OCI-LY3 (cell line): ENCODE data around the gene GNAZ.

Experiments
- H2AFZ ChIP-seq: fragments of 200-600, 300-600 bp; shearing (Covaris generic); 2 replicates; pipeline ENCODE4 v1.6.0; 2014; ENCODE audit warnings: antibody characterized with exemption, low read depth, low read length
- H3K27ac ChIP-seq: fragments of 200-600, 300-600 bp; sonication (generic); 2 replicates; pipeline ENCODE4 v1.5.1; 2014; ENCODE audit warnings: mild to moderate bottlenecking, low read length, moderate library complexity, mixed read lengths
- H3K27me3 ChIP-seq: fragments of 200-600, 300-600 bp; sonication (generic); 2 replicates; pipeline ENCODE4 v1.6.1; 2014; ENCODE audit warnings: low read depth, low read length, mixed read lengths
- H3K36me3 ChIP-seq: fragments of 200-600, 300-600 bp; sonication (generic); replicated peaks from 2 replicates; pipeline ENCODE3; 2014; ENCODE audit warnings: low read depth, low read length, mixed read lengths
- H3K4me1 ChIP-seq: fragments of 300-600, 200-600 bp; sonication (generic); 2 replicates; pipeline ENCODE4 v1.6.1; 2014; ENCODE audit warnings: low read length, mixed read lengths
- H3K4me2 ChIP-seq: fragments of 200-600, 300-600 bp; sonication (generic); 2 replicates; pipeline ENCODE4 v1.6.1; 2014; ENCODE audit warnings: low read length, mixed read lengths
- H3K4me3 ChIP-seq: fragments of 300-600, 200-600 bp; sonication (generic); 2 replicates; pipeline ENCODE4 v1.5.1; 2014; ENCODE audit warnings: antibody characterized with exemption, mild to moderate bottlenecking, low read length, moderate library complexity
- H3K79me2 ChIP-seq: fragments of 300-600, 200-600 bp; shearing (Covaris generic); 2 replicates; pipeline ENCODE4 v1.6.1; 2014; ENCODE audit warnings: mild to moderate bottlenecking, low read length, mixed read lengths
- H3K9ac ChIP-seq: fragments of 300-600, 200-600 bp; shearing (Covaris generic); 2 replicates; pipeline ENCODE4 v1.6.0; 2014; ENCODE audit warnings: mild to moderate bottlenecking, low read length, moderate library complexity
- H3K9me3 ChIP-seq: fragments of 200-600, 300-600 bp; shearing (Covaris generic); 2 replicates; pipeline ENCODE4 v1.6.1; 2014; ENCODE audit warnings: low read length, mixed read lengths; ENCODE audit not compliant: insufficient read depth
- H4K20me1 ChIP-seq: fragments of 200-600, 300-600 bp; sonication (generic); 2 replicates; pipeline ENCODE4 v1.6.1; 2016; ENCODE audit warnings: low read length, mixed read lengths; ENCODE audit not compliant: insufficient read depth
- CTCF ChIP-seq: fragments of 200-600, 300-600 bp; sonication (generic); IDR thresholded peaks from 2 replicates; pipeline ENCODE4 v1.5.1; 2014; ENCODE audit warnings: antibody characterized with exemption, low read length, low read depth
- EZH2phosphoT487 ChIP-seq: fragments of 200-600 bp; shearing (Covaris generic); IDR thresholded peaks from 2 replicates; pipeline ENCODE4 v1.6.1; 2018; ENCODE audit warnings: antibody characterized with exemption, mixed run types, low read depth

The GNAZ gene

GRCh38 chr22:23100124-23100801 lies 29.9 kb downstream of the GNAZ start:
- Histone ChIP-seq H3K9ac (no peak overlapping the region), H3K27ac (no peak overlapping the region), H3K4me1 (no peaks in the 10 kb centered on the region), H3K4me2 (no peak overlapping the region), H3K4me3 (no peak overlapping the region), H3K27me3 (no peaks in the 10 kb centered on the region), H2AFZ (no peak overlapping the region), H3K79me2 (peaks cover 54% of the 10 kb centered on the region), H3K36me3 (peaks cover 53% of the 10 kb centered on the region), H4K20me1 (peaks cover 87% of the 10 kb centered on the region), H3K9me3 (no peaks in the 10 kb centered on the region)
- TF ChIP-seq CTCF (no peak), EZH2phosphoT487 (no peak)

DNA sequence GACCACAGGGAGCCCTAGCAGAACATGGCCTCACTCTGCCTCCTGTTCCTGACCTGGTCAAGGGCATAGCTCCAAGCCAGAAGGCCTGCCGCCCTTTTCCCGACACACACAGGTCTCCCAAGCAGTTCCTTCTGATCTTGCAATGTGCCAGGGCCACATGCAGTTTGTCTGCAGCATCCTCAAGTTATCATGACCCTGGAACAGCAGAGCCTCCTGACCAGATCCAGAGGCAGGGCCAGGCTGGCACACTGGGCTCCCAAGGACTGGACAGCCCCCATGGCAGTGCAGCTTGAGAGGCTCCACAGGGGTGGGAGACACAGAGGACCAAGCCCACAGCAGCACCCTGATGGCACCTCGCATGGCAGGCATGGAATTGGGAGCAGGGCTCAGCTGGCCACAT lies 31.2 kb downstream of the GNAZ start:
- H3K79me2 ChIP-seq: peaks cover 43% of the 10 kb centered on the region
- TF ChIP-seq EZH2phosphoT487 (no peak), CTCF (no peak)
- H3K4me1 ChIP-seq: no peaks in the 10 kb centered on the region
- H2AFZ ChIP-seq: no peak overlapping the region
- H3K4me3 ChIP-seq: no peak overlapping the region
- H3K27me3 ChIP-seq: no peaks in the 10 kb centered on the region
- no peak overlapping the region for H3K9ac ChIP-seq
- H3K27ac ChIP-seq: no peak overlapping the region
- H3K36me3 ChIP-seq: peaks cover 57% of the 10 kb centered on the region
- peaks cover 96% of the 10 kb centered on the region for H4K20me1 ChIP-seq
- H3K4me2 ChIP-seq: no peak overlapping the region
- no peaks in the 10 kb centered on the region for H3K9me3 ChIP-seq

- Histone ChIP-seq H3K4me1 (no peaks in the 10 kb centered on the region), H3K9ac (no peak overlapping the region), H3K4me2 (no peak overlapping the region), H3K9me3 (no peaks in the 10 kb centered on the region), H4K20me1 (peaks cover 96% of the 10 kb centered on the region), H3K27me3 (no peaks in the 10 kb centered on the region), H3K27ac (no peak overlapping the region), H3K4me3 (no peak overlapping the region), H3K79me2 (peaks cover 38% of the 10 kb centered on the region), H2AFZ (no peak overlapping the region), H3K36me3 (peaks cover 63% of the 10 kb centered on the region)
- TF ChIP-seq CTCF (no peak), EZH2phosphoT487 (no peak)
These were observed 31.8 kb downstream of the GNAZ start for GRCh38 chr22:23102002-23102655.

- TF ChIP-seq EZH2phosphoT487 (no peak), CTCF (no peak)
- no peaks in the 10 kb centered on the region for H3K9me3 ChIP-seq
- no peak overlapping the region for H2AFZ ChIP-seq
- H3K9ac ChIP-seq: no peak overlapping the region
- H4K20me1 ChIP-seq: peaks cover 96% of the 10 kb centered on the region
- H3K27ac ChIP-seq: no peak overlapping the region
- H3K4me2 ChIP-seq: no peak overlapping the region
- H3K36me3 ChIP-seq: peaks cover 63% of the 10 kb centered on the region
- H3K27me3 ChIP-seq: no peaks in the 10 kb centered on the region
- peaks cover 32% of the 10 kb centered on the region for H3K79me2 ChIP-seq
- no peaks in the 10 kb centered on the region for H3K4me1 ChIP-seq
- no peak overlapping the region for H3K4me3 ChIP-seq
These were observed 32.5 kb downstream of the GNAZ start for GRCh38 chr22:23102776-23103175.
